ENCODE data around the gene LUC7L3.

The LUC7L3 gene

DNA sequence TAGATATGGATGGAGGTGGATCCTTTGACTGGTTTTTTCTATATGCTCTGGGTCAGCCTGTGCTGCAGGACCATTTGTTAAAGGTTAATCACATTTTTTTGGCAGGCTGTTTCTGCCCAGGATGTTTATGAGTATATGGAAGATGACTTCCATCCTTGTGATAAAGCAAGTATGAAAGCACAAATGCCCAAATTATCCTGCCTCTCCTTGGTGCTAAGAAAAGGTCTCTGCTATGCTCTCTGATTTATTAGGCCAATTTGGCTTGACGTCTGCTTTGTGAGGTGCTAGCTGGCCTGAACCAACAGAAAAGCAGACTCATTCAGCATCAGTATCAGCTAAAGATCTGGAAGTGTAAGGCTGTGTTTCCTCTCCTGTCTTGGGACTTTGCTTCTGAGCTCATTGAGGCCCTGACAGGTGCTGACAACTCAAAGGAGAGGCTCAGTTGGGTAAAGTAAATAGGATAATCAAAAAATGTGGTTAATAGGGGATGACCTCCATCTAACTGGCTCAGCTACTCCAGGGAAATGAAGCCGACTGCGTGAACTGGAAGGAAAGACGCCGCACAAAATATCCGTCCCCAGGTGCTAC is 26.9 kb upstream of the LUC7L3 start:
- TF ChIP-seq FOXP2 (optimal IDR thresholded peaks at IDR 0.05; ENCODE audit: borderline replicate concordance, extremely low read depth, extremely low read length, insufficient read depth) (no peak), TAF1 (IDR thresholded peaks at IDR 0.05; ENCODE audit: borderline replicate concordance, insufficient read depth, low read length) (no peak), POLR2AphosphoS5 (IDR thresholded peaks at IDR 0.05; ENCODE audit: low read depth, low read length) (no peak), SIN3A (IDR thresholded peaks at IDR 0.05; ENCODE audit: borderline replicate concordance, insufficient read depth, low read length) (no peak)
- TF ChIP-seq, protein P1, sequence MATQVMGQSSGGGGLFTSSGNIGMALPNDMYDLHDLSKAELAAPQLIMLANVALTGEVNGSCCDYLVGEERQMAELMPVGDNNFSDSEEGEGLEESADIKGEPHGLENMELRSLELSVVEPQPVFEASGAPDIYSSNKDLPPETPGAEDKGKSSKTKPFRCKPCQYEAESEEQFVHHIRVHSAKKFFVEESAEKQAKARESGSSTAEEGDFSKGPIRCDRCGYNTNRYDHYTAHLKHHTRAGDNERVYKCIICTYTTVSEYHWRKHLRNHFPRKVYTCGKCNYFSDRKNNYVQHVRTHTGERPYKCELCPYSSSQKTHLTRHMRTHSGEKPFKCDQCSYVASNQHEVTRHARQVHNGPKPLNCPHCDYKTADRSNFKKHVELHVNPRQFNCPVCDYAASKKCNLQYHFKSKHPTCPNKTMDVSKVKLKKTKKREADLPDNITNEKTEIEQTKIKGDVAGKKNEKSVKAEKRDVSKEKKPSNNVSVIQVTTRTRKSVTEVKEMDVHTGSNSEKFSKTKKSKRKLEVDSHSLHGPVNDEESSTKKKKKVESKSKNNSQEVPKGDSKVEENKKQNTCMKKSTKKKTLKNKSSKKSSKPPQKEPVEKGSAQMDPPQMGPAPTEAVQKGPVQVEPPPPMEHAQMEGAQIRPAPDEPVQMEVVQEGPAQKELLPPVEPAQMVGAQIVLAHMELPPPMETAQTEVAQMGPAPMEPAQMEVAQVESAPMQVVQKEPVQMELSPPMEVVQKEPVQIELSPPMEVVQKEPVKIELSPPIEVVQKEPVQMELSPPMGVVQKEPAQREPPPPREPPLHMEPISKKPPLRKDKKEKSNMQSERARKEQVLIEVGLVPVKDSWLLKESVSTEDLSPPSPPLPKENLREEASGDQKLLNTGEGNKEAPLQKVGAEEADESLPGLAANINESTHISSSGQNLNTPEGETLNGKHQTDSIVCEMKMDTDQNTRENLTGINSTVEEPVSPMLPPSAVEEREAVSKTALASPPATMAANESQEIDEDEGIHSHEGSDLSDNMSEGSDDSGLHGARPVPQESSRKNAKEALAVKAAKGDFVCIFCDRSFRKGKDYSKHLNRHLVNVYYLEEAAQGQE (IDR thresholded peaks at IDR 0.05; ENCODE audit: insufficient read depth in 1 of 2, low read depth in 2 of 2, low read length in 2 of 2), result no peak

DNA sequence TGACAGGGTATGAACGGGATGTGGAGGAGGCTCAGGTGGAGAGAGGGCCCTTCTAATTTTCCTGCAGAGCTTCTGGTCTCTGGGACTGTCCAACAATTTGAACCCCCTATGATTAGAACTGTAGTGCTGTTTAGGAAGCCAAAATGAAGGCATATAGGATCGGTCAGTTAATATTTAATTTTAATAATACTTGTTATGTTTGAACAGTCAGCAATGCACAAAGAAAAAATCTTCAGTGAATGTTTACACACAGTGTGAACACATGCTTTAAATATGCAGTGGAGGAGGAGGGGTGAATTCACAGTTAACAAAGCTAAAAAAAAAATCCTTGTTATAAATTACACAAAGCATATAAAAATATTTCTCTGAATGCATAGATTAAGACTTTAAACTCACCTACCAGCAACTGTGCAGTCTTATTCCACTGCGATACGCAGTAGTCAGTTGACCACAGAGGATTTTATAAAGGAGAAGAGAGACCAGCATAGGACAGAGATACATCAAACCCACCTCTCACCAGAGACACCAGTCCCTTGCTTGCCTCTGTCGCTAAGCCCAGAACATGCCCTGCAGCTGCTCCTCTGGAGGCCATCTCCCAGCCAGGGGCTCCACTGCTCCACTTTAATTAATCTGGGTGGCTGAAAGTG is 26.2 kb upstream of the LUC7L3 start:
- TF ChIP-seq, protein P1 (IDR thresholded peaks at IDR 0.05; ENCODE audit: insufficient read depth in 1 of 2, low read depth in 2 of 2, low read length in 2 of 2), result no peak
- TF ChIP-seq TAF1 (IDR thresholded peaks at IDR 0.05; ENCODE audit: borderline replicate concordance, insufficient read depth, low read length) (no peak), SIN3A (IDR thresholded peaks at IDR 0.05; ENCODE audit: borderline replicate concordance, insufficient read depth, low read length) (no peak), POLR2AphosphoS5 (IDR thresholded peaks at IDR 0.05; ENCODE audit: low read depth, low read length) (no peak), FOXP2 (optimal IDR thresholded peaks at IDR 0.05; ENCODE audit: borderline replicate concordance, extremely low read depth, extremely low read length, insufficient read depth) (no peak)

DNA sequence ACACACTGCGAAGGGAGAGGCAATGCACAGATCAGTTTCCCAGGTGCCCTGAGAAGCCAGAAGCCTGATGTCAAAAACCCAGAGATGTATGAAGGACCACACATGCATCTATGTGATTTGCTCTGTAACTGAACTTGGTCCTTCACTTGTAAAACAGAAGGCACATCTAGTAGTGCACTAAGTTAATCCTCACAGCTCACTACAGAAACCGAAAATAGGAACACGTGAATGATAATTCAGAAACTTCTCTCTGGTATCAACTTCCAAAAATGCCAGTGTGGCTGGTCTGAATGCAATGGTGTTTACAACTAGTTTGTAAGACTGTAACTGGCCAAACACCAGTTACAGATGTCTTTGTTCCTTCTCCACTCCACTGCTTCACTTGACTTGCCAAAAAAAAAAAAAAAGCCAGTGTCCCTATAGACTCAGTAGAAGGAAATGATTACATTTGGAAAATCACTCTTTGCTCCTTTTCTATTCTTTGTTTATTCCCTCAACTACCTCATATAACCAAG is 23.0 kb upstream of the LUC7L3 start:
- TF ChIP-seq FOXP2 (optimal IDR thresholded peaks at IDR 0.05; ENCODE audit: borderline replicate concordance, extremely low read depth, extremely low read length, insufficient read depth) (no peak), TAF1 (IDR thresholded peaks at IDR 0.05; ENCODE audit: borderline replicate concordance, insufficient read depth, low read length) (no peak), SIN3A (IDR thresholded peaks at IDR 0.05; ENCODE audit: borderline replicate concordance, insufficient read depth, low read length) (no peak), POLR2AphosphoS5 (IDR thresholded peaks at IDR 0.05; ENCODE audit: low read depth, low read length) (no peak)
- TF ChIP-seq, protein P1 (IDR thresholded peaks at IDR 0.05; ENCODE audit: insufficient read depth in 1 of 2, low read depth in 2 of 2, low read length in 2 of 2), result no peak

DNA sequence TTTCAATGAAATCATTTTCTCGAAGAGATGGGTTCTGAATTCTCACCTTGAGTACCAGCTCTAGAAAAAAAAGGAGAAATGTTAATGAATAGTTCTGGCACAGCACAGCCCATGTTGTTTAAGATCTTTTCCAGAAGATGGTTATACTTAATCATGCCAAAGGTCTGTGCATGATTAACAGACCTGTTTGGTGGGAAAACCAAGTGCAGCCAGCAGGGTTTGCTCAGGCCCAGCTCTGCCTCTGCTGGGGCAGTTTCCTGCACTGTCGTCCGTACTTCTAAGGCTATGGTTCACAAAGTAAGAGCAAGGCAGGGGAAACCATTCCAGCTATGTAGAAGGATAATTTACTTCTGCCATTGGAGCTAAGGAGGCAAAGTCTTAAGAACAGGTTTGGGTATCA is 22.3 kb upstream of the LUC7L3 start:
- no peak for TF ChIP-seq POLR2AphosphoS5 (IDR thresholded peaks at IDR 0.05; ENCODE audit: low read depth, low read length)
- TF ChIP-seq, protein P1 (IDR thresholded peaks at IDR 0.05; ENCODE audit: insufficient read depth in 1 of 2, low read depth in 2 of 2, low read length in 2 of 2), result no peak
- TF ChIP-seq SIN3A (IDR thresholded peaks at IDR 0.05; ENCODE audit: borderline replicate concordance, insufficient read depth, low read length), result no peak
- no peak for TF ChIP-seq TAF1 (IDR thresholded peaks at IDR 0.05; ENCODE audit: borderline replicate concordance, insufficient read depth, low read length)
- no peak for TF ChIP-seq FOXP2 (optimal IDR thresholded peaks at IDR 0.05; ENCODE audit: borderline replicate concordance, extremely low read depth, extremely low read length, insufficient read depth)

All from PFSK-1 (cell line).